NCI-H187 (cell line): ENCODE measurements around the gene RASL12.

Experiments used
- DNase-seq, 2 experiments: peaks; one replicate each; lab custom pipeline; 2025; lab: John Stamatoyannopoulos, UW

Gene RASL12

DNA sequence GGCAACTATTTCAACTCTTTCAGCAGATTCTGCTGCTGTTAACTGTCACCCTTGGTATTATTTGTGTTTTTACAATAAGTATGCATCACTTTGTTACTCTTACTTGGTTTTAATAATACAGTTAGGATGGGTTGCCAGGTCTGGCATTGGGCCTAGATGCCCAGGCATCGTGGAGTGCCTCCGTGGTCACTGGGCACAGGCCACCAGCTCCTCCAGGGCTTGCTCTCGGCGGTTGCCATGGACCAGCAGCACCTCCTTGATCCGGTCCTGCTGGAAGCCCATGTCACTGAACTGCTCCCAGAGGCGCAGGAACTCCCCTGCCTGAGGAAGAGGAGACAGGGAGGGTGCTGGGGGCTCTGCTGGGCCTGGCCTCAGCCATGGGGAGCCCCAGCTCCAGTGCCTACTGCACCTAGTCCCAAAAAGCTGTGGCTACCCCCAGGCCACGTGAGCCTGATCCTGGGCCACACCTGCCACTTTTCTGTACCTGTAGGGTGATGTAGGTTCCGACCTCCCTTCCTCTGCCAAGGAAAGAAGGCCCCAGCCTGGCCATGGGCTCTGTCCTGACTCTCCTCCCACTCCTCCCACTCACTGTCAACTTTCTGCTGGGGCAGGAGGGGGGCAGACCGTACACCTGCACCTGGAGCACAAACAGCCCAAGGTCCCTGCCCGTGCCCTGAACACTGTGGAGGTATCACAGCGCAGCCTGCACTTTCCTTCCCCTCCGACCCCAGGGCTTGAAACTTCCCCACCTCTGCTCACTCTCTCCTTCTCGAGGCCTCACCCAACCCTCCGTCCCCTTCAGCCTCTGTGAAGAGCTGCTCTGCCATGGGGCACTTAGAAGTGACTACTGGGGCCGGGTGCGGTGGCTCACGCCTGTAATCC is 25.4 kb upstream of the RASL12 start:
- DNase-seq, result no peak

DNA sequence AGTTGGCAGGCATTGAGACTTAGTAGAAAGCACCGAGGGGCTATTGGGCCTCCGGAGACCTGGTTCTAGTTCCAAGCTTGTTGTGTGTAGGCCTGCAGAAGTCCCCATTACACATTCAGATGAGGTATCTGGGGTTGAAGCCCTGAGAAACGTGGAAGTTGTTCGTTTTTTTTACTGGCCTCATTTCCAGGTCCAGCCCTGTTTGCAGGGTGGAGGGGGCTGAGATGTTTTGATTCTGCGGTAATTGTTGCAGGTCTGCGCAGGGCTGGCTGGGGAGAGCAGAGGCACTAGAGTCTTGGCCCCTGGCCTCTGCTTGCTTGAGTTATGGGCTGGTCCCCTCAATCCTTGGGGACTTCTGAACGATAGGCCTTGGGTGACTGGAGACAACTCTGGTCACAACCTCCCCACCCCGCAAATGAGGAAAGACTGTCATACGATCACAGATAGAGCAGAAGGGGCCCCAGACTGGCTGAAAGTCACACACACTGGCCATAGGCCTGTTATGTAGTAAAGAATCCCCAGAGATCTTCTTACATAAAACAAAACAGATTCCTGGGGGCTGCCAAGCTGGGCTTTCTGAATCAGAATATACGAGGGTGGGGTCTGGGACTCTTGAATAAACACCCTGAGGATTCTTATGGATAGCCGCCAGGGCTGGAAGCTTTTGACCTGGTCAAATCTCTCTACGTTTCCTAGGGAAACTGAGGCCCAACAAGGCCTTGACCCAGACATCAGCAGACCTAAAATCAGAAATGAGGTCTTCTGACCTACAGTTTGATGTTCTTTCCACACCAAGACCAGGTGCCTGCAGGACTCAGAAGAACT is 24.4 kb upstream of the RASL12 start:
- no peak for DNase-seq

GRCh38 chr15:65089206-65089824 is 21.5 kb upstream of the RASL12 start:
- DNase-seq, result no peak

GRCh38 chr15:65088643-65089021 is 20.8 kb upstream of the RASL12 start:
- DNase-seq, result no peak

DNA sequence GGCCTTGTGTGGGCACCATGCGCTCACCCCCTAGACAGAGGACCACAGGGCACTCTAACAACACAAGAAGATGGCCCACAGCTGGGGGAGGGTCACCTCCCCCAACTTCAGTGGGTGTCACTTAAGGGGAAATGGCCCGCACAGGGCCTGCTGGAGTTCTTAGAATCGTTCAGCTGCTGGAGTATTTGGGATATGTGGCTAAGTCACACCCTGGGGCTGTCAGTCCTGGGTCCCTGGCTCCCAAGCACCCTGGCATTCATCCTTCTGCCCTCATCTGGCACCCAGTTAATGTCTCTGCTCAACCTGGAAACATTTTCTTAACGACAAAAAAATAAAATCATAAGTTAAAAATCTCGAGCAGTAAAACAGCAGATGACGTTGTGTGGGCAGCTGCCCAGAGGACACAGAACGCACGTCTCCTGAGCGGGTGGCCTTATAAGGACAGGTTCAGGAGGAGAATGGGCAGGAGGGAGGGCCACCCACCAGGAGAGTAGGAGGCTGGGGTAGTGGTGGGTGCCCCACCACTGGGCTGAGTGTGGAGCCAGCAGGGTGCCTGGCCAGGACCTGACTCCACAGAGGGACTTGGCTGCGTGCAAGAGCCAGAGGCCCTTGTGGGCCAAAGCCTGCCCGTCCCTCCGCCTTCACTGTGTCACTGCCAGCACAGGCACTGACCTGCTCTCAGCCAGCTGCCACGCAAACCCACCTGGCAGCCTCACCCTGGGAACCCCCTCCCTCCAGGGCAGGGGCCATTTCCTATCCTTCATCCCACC is 20.3 kb upstream of the RASL12 start:
- DNase-seq, result no peak

GRCh38 chr15:65087411-65087810 is 19.6 kb upstream of the RASL12 start:
- no peak for DNase-seq

- no peak for DNase-seq
Measured at GRCh38 chr15:65086680-65087111, 18.9 kb upstream of the RASL12 start.

- DNase-seq, result no peak
Measured at GRCh38 chr15:65085990-65086679, 18.3 kb upstream of the RASL12 start.

DNA sequence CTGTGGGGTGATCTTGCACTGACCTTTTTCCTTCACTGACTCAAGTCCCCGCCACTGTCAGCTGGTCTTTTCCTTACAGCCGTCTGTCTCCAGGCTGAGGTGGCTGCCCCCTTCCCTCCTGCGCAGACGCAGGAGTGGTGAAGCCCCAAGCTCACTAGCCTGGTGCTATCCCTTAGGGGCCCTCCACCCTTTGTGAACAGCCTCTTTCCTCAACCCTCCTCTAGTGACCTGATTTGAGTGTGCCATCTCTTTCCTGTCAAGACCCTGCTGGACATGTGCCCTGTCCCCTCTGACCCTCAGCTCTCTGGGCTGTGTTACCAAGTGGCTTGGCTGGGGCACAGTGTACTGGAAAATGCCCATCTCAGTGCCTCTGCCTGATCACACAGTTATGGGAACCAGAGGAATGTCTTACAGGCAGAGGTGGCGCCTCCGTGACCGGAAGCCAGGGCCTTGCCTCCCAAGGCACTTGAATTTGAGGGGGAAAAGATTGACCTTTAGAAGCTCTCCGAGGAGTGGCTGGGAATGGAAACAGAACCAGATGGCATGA is 17.5 kb upstream of the RASL12 start:
- DNase-seq, result no peak

DNA sequence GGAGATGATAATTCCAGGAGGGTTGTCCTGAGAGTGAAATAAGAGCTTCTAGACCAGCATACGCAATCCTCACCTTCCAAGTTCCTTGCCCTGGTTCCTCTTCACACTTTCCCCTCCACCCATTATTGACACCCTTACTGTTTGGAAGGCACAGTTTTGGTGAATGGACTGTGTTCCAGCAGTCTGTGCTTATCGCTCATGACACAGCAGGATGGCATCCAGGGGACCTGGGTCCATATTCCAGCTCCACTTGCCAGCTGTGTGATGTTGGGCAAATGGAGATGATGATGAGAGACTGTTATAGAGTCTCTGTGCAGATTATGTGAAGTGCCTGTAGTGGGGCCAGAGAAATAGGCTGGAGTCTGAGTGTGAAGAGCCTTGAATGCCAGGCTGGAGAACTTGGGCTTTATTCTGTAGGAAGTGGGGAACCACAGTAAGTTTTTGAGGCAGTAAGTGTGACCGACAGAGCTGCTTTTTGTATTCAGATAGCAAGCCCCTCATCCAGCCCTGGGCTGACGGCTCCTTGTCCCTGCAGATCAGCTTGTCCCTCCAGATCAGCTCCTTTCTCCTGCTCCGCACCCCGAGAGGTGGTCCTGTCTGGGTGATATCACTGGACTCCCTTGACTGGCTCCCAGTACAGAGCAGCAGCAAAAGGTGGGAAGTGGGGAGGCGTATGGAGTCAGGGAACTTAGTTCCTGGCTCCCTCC is 16.9 kb upstream of the RASL12 start:
- no peak for DNase-seq

DNA sequence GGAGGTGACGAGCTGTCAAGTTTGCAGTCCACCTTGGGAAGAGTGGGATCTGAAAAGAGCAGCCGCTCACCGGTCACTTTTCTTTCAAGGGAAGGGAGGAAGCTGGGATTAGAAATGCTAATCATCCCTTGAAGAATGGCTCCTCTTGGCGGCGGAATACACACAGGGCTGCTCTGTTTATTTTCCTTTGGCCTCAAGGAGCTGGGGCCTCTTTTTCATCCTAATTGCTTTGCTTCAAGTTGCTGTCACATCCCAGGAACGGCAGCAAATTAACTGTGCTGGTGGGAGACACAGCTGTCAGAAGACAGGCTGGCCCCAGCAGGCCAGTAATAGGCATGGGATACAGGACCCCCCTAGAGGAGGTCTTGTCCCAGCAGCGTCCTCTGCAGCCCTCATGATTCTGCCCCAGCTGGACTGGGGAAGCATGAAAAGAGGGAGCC is 15.5 kb upstream of the RASL12 start:
- no peak for DNase-seq

DNA sequence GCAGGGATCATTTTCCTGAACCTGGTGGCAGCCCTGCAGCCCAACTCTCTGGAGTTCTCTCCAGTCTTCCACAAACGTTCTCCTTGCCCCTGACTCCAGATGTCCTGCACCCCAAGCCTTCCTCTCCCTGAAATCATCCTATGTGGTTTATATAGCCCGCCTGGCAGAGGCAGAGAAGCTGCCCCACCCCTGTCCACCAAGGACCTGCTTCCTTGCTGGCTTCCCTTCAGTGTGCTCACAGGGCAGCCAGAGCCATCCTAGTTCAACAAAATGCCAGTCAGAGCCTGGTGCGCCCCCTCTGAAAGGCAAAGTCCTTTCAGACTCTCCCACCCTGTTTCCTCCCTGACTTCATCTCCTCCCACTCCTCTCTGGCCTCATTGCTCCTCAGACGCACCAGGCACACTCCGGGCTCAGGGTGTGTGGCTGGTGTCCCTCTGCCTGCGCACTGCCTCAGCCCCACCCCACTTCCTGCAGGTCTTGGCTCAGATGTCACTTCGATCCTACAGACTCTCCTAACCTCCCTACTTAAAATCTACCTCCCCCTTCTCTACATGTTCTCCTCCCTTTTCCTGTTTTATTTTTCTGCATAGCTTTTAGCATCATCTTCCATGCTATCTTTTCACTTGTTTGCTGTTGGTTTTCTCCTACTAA is 14.6 kb upstream of the RASL12 start:
- DNase-seq, result no peak

DNA sequence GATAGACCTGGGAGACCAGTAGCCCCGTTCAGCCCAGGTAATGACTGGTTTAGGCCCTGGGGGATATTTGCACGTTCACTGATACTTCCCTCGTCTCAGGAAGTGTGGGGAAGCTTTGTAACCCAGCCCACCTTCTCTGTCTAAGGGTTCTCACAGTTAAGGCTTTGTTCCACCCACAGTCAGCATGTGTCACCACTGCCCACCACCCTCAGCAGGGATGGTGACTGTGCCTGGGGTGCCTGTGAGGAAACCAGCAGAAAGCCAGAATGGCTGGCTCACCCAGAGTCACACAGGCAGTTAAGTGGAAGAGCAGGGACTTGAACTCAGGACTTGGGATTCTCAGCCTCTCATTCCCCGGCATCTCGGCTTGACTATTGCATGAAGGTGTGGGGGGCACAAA is 14.0 kb upstream of the RASL12 start:
- no peak for DNase-seq

DNA sequence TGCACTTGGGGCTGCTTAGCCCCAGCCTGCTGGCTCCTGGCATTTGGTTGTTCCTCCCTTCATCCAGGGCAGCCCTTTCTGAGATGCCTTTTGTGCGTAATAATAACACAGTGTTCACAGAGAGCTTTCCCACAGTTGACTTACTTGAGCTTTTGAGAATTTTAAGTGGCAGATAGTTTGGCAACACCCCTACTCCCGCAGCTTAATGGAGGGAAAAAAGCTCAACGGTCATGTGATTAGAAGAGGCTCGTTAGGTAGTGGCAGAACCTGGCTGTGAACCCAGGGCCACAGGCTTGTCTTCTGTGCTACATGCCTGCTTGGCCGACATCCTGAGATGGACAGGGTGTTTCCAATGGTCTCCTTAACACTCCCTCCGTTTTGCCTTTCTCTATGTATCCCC is 13.5 kb upstream of the RASL12 start:
- no peak for DNase-seq

GRCh38 chr15:65079580-65079979 is 11.8 kb upstream of the RASL12 start:
- DNase-seq, result no peak

DNA sequence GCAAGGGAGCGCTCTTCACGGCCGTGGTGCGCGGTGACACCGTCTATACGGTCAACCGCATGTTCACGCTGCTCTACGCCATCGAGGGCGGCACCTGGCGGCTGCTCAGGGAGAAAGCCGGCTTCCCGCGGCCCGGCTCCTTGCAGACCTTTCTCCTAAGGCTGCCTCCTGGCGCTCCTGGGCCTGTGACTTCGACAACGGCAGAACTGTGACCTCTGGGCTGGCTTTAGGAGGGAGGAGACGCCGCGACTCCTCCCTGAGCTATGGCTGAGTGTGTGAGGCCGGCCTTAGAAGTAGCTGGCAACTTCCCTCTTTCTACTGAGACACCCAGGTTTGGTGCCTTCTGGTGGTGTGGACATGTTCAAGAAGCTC is 10.2 kb upstream of the RASL12 start:
- DNase-seq, result no peak

GRCh38 chr15:65077291-65077980 is 9.6 kb upstream of the RASL12 start:
- DNase-seq, result no peak

DNA sequence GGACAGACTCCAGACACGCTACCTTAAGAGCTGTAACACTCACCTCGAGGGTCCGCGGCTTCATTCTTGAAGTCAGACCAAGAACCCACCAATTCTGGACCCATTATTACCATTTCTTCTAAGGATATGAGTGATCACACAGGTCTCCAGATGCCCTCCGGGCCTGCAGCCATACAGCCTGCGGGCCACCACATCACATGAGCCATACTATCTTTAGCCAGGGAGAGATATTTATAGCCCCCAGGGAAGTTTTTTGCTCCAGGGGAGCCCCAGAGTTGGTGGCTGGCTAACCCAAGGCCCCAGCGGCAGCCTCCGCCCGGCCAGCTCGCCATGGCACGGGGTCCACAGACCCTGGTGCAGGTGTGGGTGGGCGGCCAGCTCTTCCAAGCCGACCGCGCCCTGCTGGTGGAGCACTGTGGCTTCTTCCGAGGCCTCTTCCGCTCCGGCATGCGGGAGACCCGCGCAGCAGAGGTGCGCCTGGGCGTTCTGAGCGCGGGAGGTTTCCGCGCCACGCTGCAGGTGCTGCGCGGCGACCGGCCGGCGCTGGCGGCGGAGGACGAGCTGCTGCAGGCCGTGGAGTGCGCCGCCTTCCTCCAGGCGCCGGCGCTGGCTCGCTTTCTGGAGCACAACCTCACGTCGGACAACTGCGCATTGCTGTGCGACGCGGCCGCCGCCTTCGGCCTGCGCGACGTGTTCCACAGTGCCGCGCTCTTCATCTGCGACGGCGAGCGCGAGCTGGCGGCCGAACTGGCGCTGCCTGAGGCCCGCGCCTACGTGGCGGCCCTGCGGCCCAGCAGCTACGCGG is 8.9 kb upstream of the RASL12 start, which contains the start of gene KBTBD13:
KBTBD13 (plus strand) TSS at position 261 of the 805 bp plus-strand sequence; CDS start at position 331, 70 bp downstream.
- no peak for DNase-seq
